Measurements from ENCODE around the gene GRAPL. TPM values are rescaled to one million over a fixed set of nuclear protein-coding genes. Genes with fewer than 3 reads are reported as not detected.
"Not testable (repeated sequence)": the region's sequence is repeated elsewhere in the genome, so short reads cannot be mapped to it uniquely, and the experiment has no call there.

GRAPL gene
- total RNA-seq, 2 donors from 2014 or later: not detected

DNA sequence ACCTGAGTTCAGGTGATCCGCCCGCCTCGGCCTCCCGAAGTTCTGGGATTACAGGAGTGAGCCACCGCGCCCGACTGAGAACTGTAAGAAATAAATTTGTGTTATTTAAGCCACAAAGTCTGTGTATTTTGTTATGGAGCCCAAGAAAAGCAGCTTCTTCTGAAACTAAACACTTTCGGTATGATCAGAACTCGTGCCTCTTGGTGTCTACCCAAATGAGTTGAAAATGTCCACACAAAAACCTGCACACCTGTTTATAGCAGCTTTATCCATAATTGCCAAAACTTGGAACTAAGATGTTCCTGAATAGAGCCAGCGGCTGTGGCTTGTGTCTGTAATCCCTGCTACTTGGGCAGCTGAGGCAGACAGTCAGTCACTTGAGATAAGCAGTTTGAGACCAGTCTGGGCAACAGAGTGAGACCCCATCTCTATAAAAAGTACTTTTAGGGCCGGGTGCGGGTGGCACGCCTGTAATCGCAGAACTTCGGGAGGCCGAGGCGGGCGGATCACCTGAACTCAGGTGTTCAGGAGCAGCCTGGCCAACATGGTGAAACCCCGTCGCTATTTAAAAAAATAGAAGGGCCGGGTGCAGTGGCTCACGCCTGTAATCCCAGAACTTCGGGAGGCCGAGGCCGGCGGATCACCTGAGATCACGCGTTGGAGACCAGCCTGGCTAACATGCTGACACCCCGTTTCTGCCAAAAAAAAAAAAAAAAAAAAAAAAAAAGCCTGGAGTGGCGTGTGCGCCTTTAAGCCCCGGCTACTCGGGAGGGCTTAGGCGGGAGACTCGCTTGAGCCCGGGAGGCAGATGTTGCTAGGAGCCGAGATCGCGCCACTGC lies 61.7 kb downstream of the GRAPL start:
- no CpG with 5 or more reads among the region's 39 CpGs for WGBS, 2 donors

GRCh38 chr17:19189781-19190405 lies 62.5 kb downstream of the GRAPL start:
- ATAC-seq: peak; percentile 44
- intact Hi-C loops (cut with DNase I); H3K4me3 ChIP-seq; H3K9me3 ChIP-seq; H3K36me3 ChIP-seq (replicated peaks in 1 of 2; ENCODE audit: insufficient read depth in 1 of 2, low read depth in 2 of 2); DNase-seq; H3K27me3 ChIP-seq; H3K27ac ChIP-seq; H3K4me1 ChIP-seq: not testable (repeated sequence)
- no CpG with 5 or more reads among the region's 36 CpGs for WGBS, 2 donors

More for the DNA sequence above, 61.7 kb downstream of the GRAPL start:
- ATAC-seq: peak; percentile 82
- DNase-seq; H3K4me1 ChIP-seq; H3K9me3 ChIP-seq; intact Hi-C loops (cut with DNase I); H3K4me3 ChIP-seq; H3K27ac ChIP-seq; H3K27me3 ChIP-seq; H3K36me3 ChIP-seq (replicated peaks in 1 of 2; ENCODE audit: insufficient read depth in 1 of 2, low read depth in 2 of 2): not testable (repeated sequence)
- peak in 1 of 3 donors; percentile 12 for TF ChIP-seq POLR2A (IDR thresholded peaks at IDR 0.05)

- H3K27me3 ChIP-seq; H3K27ac ChIP-seq; H3K36me3 ChIP-seq (replicated peaks in 1 of 2; ENCODE audit: insufficient read depth in 1 of 2, low read depth in 2 of 2); intact Hi-C loops (cut with DNase I); H3K4me1 ChIP-seq; H3K9me3 ChIP-seq; H3K4me3 ChIP-seq: not testable (repeated sequence)
- 0% methylated on average over 1 of the region's 33 CpGs; no CpG with 5 or more reads in 1 of the 2 donors for WGBS, 2 donors
- peak in 3 of 4 donors; percentile 5 to 29 (median 14) for DNase-seq
- ATAC-seq: peak; percentile 97
Observed at GRCh38 chr17:19196382-19197204, 69.2 kb downstream of the GRAPL start.

- H3K36me3 ChIP-seq (replicated peaks in 1 of 2; ENCODE audit: insufficient read depth in 1 of 2, low read depth in 2 of 2); H3K9me3 ChIP-seq; H3K27ac ChIP-seq; H3K27me3 ChIP-seq; DNase-seq; H3K4me1 ChIP-seq; H3K4me3 ChIP-seq; intact Hi-C loops (cut with DNase I): not testable (repeated sequence)
- WGBS, 2 donors: no CpG with 5 or more reads among the region's 20 CpGs
- ATAC-seq: peak; percentile 95
Observed at GRCh38 chr17:19202448-19202847, 75.1 kb downstream of the GRAPL start.

DNA sequence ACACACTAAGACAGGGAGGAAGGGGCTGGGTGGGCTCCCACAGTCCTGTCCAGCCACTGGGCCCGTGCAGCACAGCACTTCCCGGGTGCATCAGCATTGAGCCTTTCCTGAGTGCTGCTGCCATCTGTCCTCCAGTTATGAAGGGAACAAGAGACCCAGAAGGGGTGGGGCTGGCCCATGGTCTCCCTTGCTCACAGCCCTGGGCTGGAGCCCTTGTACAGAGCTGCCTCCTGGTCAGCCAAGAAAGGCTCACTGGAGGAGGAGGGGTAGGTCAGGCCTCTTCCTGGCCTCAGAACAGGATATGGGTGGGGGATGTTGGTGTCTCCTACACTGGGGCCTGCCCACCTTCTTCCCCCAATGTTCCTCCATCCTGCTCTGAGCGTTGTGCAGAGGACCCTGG lies 76.0 kb downstream of the GRAPL start:
- no CpG with 5 or more reads among the region's 3 CpGs for WGBS, 2 donors
- not testable (repeated sequence) for ATAC-seq

More for the DNA sequence above, 76.0 kb downstream of the GRAPL start:
- H3K4me3 ChIP-seq; H3K4me1 ChIP-seq; intact Hi-C loops (cut with DNase I); H3K27ac ChIP-seq; H3K27me3 ChIP-seq; H3K9me3 ChIP-seq; H3K36me3 ChIP-seq (replicated peaks in 1 of 2; ENCODE audit: insufficient read depth in 1 of 2, low read depth in 2 of 2); DNase-seq: not testable (repeated sequence)

Other genes starting within 250 kb of the GRAPL start
- gene SLC5A10, start 175.4 kb upstream of the GRAPL start, total RNA-seq: not detected
- 10 to 100 TPM; 11.4 to 16.5 TPM for gene FAM83G, start 122.8 kb upstream of the GRAPL start, total RNA-seq
- 1 to 10 TPM in 1 of 2 donors, under 1 TPM in 1; 0.33 to 1.8 TPM for gene GRAP, start 80.6 kb upstream of the GRAPL start, total RNA-seq
- gene EPN2, start 109.8 kb downstream of the GRAPL start, total RNA-seq: 10 to 100 TPM; 32.7 to 46.5 TPM
- gene B9D1, start 235.1 kb downstream of the GRAPL start, total RNA-seq: 10 to 100 TPM; 10.4 to 53.4 TPM